RWPE1 (cell line): ENCODE measurements around the gene ANKH.

Experiments
- CTCF ChIA-PET: fragments of 350-600 bp; sonication (Branson Sonifier 250); formaldehyde crosslinking; extraction: SDS; loops from one replicate; lab custom pipeline; 2021; lab: Yijun Ruan, JAX
- POLR2A ChIA-PET: fragments of 400-600 bp; formaldehyde crosslinking; extraction: SDS; loops from one replicate; lab custom pipeline; 2020; ENCODE audit warnings: antibody characterized with exemption; ENCODE audit not compliant: low non-redundant PET; lab: Yijun Ruan, JAX
- DNase-seq: peaks from one replicate; pipeline ENCODE4 v3.0.0; 2012; ENCODE audit warnings: low spot score
- H3K27ac ChIP-seq: fragments of 450-650 bp; 2 replicates; pipeline ENCODE4 v1.5.1; 2017
- CTCF ChIP-seq: fragments of 450-650 bp; conservative IDR thresholded peaks from 2 replicates; pipeline ENCODE4 v1.5.1; 2017; ENCODE audit warnings: low read depth, mild to moderate bottlenecking

Gene ANKH

GRCh38 chr5:14699159-14699558, 172.4 kb downstream of the ANKH start:
- DNase-seq, result no peak
- ChIA-PET CTCF (no interaction called here), POLR2A (no interaction called here)
- TF ChIP-seq CTCF, result no peak
- H3K27ac ChIP-seq, result no peak overlapping the region

- ChIA-PET POLR2A (no interaction called here), CTCF (interaction anchor here (0.6 kb wide), 1 partner anchor 204 kb away, joined by 4 read pairs; no protein-coding TSS in a partner anchor)
- peak overlapping the region; percentile 8; the same call in 1 of the 2 replicates for H3K27ac ChIP-seq
- no peak for DNase-seq
- no peak for TF ChIP-seq CTCF
Measured at GRCh38 chr5:14698495-14698894, 173.1 kb downstream of the ANKH start.

GRCh38 chr5:14696851-14697250, 174.7 kb downstream of the ANKH start:
- no peak overlapping the region for H3K27ac ChIP-seq
- TF ChIP-seq CTCF, result no peak
- ChIA-PET CTCF (interaction anchor here (1.0 kb wide), 1 partner anchor 10 kb away, joined by 3 read pairs; no protein-coding TSS in a partner anchor), POLR2A (no interaction called here)
- DNase-seq, result no peak

GRCh38 chr5:14696057-14696456, 175.5 kb downstream of the ANKH start:
- ChIA-PET CTCF (no interaction called here), POLR2A (no interaction called here)
- no peak for DNase-seq
- no peak overlapping the region for H3K27ac ChIP-seq
- TF ChIP-seq CTCF, result no peak

GRCh38 chr5:14695152-14695551, 176.4 kb downstream of the ANKH start:
- H3K27ac ChIP-seq, result no peak overlapping the region
- ChIA-PET POLR2A (no interaction called here), CTCF (interaction anchor here (1.0 kb wide), 1 partner anchor 308 kb away, joined by 3 read pairs; no protein-coding TSS in a partner anchor)
- DNase-seq, result no peak
- no peak for TF ChIP-seq CTCF

GRCh38 chr5:14693070-14693469, 178.5 kb downstream of the ANKH start:
- TF ChIP-seq CTCF, result no peak
- DNase-seq, result no peak
- no peak overlapping the region for H3K27ac ChIP-seq
- POLR2A ChIA-PET, result no interaction called here
- CTCF ChIA-PET, result no interaction called here
